ENCODE measurements around the gene HS3ST4. TPM values are rescaled to one million over a fixed set of nuclear protein-coding genes. Genes with fewer than 3 reads are reported as not detected.

HS3ST4 gene
- total RNA-seq, 4 donors from 2014 or later: 0.49 to 1.4 (median 0.64) TPM; not detected in 1

DNA sequence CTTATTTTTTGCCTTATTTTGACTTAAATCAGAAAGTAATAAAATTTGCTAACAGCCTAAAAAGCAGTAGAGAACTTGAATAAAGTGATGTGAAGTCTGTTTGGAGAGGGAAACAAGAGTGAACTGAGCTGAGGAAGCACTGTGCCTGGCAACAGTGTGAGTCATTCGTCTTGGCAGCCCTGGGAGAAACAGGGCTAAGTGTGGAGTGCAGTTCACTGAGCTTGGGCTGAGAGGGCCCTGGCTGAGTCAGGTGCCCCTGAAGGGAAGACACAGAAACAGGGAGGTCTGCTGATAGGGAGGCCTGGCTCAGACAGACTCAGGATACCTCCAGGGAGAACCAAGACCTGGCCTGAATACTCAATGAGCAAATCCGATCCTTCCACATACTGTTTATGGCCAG lies 132.1 kb downstream of the HS3ST4 start:
- no peaks in the 10 kb centered on the region for H3K36me3 ChIP-seq
- 71% methylated on average over 2 of the region's 2 CpGs for WGBS
- no peaks in the 10 kb centered on the region for H3K4me1 ChIP-seq
- no peaks in the 10 kb centered on the region for H3K9me3 ChIP-seq
- H3K4me3 ChIP-seq: no peak overlapping the region
- DNase-seq (ENCODE audit: low spot score in 2 of 2): no peak
- no peak overlapping the region for H3K27ac ChIP-seq
- H3K27me3 ChIP-seq: no peaks in the 10 kb centered on the region
- no peak for TF ChIP-seq POLR2AphosphoS5 (IDR thresholded peaks at IDR 0.05)
- TF ChIP-seq POLR2A (IDR thresholded peaks at IDR 0.05): no peak
- TF ChIP-seq, protein P1, sequence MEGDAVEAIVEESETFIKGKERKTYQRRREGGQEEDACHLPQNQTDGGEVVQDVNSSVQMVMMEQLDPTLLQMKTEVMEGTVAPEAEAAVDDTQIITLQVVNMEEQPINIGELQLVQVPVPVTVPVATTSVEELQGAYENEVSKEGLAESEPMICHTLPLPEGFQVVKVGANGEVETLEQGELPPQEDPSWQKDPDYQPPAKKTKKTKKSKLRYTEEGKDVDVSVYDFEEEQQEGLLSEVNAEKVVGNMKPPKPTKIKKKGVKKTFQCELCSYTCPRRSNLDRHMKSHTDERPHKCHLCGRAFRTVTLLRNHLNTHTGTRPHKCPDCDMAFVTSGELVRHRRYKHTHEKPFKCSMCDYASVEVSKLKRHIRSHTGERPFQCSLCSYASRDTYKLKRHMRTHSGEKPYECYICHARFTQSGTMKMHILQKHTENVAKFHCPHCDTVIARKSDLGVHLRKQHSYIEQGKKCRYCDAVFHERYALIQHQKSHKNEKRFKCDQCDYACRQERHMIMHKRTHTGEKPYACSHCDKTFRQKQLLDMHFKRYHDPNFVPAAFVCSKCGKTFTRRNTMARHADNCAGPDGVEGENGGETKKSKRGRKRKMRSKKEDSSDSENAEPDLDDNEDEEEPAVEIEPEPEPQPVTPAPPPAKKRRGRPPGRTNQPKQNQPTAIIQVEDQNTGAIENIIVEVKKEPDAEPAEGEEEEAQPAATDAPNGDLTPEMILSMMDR (IDR thresholded peaks at IDR 0.05): no peak
- TF ChIP-seq EP300 (IDR thresholded peaks at IDR 0.05): no peak

DNA sequence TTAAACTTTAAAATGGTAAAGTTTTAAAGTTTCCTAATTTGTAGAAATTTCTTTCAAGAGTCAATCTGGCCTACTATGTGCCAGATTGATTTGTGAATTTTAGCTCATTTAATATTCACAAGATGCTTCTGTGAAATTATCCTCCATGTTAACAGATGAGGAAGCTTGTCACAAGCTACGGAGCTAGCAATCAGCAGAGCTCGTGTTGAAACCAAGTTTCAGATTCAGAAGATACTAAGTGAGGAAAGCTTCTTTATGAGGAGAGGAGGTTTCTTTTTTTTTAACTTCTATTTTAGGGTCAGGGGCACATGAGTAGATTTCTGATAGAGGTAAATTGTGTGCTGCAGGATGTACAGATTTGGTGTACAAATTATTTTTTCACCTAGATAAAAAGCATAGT lies 135.9 kb downstream of the HS3ST4 start:
- TF ChIP-seq POLR2A (IDR thresholded peaks at IDR 0.05) (no peak), POLR2AphosphoS5 (IDR thresholded peaks at IDR 0.05) (no peak), EP300 (IDR thresholded peaks at IDR 0.05) (no peak)
- TF ChIP-seq, protein P1 (IDR thresholded peaks at IDR 0.05): no peak
- H3K27me3 ChIP-seq: peaks cover 3% of the 10 kb centered on the region
- no peak for DNase-seq (ENCODE audit: low spot score in 2 of 2)
- 59% methylated on average over 2 of the region's 2 CpGs for WGBS
- no peaks in the 10 kb centered on the region for H3K4me1 ChIP-seq
- H3K27ac ChIP-seq: no peak overlapping the region
- H3K9me3 ChIP-seq: no peaks in the 10 kb centered on the region
- H3K4me3 ChIP-seq: no peak overlapping the region
- H3K36me3 ChIP-seq: no peaks in the 10 kb centered on the region

DNA sequence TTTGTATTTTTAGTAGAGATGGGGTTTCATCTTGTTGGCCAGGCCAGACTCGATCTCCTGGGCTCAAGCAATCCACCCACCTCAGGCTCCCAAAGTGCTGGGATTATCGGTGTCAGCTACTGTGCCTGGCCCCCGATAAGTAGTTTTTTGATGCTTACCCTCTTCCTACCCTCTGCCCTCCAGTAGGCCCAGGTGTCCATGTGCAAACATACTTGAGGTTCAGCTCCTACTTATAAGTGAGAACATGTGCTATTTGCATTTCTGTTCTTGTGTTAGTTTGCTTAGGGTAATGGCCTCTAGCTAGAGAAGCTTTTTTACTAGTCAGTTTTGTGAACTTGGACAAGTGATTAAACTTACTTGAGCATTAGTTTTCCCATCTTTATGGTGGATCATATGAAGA lies 136.8 kb downstream of the HS3ST4 start:
- Histone ChIP-seq H3K27me3 (peaks cover 3% of the 10 kb centered on the region), H3K36me3 (no peaks in the 10 kb centered on the region), H3K4me1 (no peaks in the 10 kb centered on the region), H3K9me3 (no peaks in the 10 kb centered on the region), H3K4me3 (no peak overlapping the region), H3K27ac (no peak overlapping the region)
- DNase-seq (ENCODE audit: low spot score in 2 of 2): no peak
- TF ChIP-seq, protein P1 (IDR thresholded peaks at IDR 0.05): no peak
- TF ChIP-seq POLR2AphosphoS5 (IDR thresholded peaks at IDR 0.05): no peak
- no peak for TF ChIP-seq EP300 (IDR thresholded peaks at IDR 0.05)
- TF ChIP-seq POLR2A (IDR thresholded peaks at IDR 0.05): no peak
- 88% methylated on average over 3 of the region's 3 CpGs for WGBS

DNA sequence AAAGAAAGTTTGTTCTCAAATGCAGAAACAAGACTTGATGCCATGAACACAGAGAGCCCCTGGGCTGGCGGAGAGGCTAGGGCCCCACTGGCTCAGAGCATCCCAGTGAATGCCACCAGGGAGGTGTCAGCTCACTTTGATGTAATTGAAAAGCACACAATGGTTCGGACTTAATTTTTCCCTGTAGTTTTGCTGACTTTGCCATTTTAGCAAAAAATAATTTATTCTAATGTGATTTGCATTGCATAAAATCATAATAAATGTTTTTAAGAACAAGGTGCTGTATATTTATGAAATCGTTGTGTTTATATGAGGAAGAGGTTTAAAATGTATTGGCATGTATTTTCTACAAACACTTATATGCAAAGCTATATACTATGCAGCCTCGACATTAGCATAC lies 140.5 kb downstream of the HS3ST4 start:
- WGBS: 78% methylated on average over 4 of the region's 4 CpGs
- no peak for DNase-seq (ENCODE audit: low spot score in 2 of 2)
- H3K9me3 ChIP-seq: no peaks in the 10 kb centered on the region
- TF ChIP-seq POLR2AphosphoS5 (IDR thresholded peaks at IDR 0.05) (no peak), POLR2A (IDR thresholded peaks at IDR 0.05) (no peak), EP300 (IDR thresholded peaks at IDR 0.05) (no peak)
- TF ChIP-seq, protein P1 (IDR thresholded peaks at IDR 0.05): no peak
- peaks cover 11% of the 10 kb centered on the region for H3K27me3 ChIP-seq
- H3K27ac ChIP-seq: no peak overlapping the region
- no peak overlapping the region for H3K4me3 ChIP-seq
- H3K4me1 ChIP-seq: no peaks in the 10 kb centered on the region
- H3K36me3 ChIP-seq: no peaks in the 10 kb centered on the region

DNA sequence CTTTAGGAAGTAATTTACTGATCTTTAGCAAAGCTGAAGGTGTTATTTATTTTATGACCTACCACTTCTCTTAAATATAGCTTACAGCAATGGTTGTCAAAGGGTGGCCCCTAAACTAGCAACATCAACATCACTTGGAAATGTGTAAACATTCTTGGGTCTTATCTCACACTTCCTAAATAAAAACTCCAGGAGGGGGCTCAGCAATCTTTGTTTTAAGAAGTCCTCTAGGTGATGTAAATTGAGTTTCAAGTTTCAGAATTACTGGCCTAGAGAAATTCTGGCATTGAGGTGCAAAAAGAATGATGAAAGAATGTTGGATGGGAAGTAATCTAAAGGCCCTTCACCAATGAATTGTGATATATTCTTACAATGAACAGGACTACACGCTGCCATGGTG lies 142.3 kb downstream of the HS3ST4 start:
- WGBS: 64% methylated on average over 1 of the region's 1 CpG
- Histone ChIP-seq H3K36me3 (no peaks in the 10 kb centered on the region), H3K27ac (no peak overlapping the region), H3K4me3 (no peak overlapping the region), H3K9me3 (no peaks in the 10 kb centered on the region), H3K27me3 (peaks cover 17% of the 10 kb centered on the region), H3K4me1 (no peaks in the 10 kb centered on the region)
- no peak for TF ChIP-seq POLR2AphosphoS5 (IDR thresholded peaks at IDR 0.05)
- no peak for DNase-seq (ENCODE audit: low spot score in 2 of 2)

DNA sequence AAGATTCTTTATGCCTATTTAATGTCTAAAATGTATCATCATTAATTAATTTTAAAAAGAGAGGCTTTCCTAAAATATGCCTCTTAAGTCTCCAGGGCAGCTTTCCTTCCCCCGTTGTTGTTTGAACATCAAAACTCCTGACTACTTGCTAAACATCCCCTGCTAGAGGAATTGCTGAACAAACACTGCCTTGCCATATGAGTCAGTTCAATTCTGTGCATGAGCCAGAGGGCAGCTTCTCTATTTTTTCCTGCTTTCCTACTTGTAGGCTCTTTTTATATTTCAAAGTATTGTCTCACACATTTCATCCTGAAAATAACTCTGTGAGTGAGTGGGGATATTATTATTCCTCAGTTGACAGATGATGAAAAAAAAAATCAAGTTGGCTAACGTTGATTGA lies 143.4 kb downstream of the HS3ST4 start:
- no peak for TF ChIP-seq EP300 (IDR thresholded peaks at IDR 0.05)
- TF ChIP-seq, protein P1 (IDR thresholded peaks at IDR 0.05): no peak
- TF ChIP-seq POLR2A (IDR thresholded peaks at IDR 0.05): no peak
- no peak for TF ChIP-seq POLR2AphosphoS5 (IDR thresholded peaks at IDR 0.05)
- Histone ChIP-seq H3K27ac (no peak overlapping the region), H3K36me3 (no peaks in the 10 kb centered on the region), H3K27me3 (peaks cover 17% of the 10 kb centered on the region), H3K9me3 (no peaks in the 10 kb centered on the region), H3K4me3 (no peak overlapping the region), H3K4me1 (no peaks in the 10 kb centered on the region)
- WGBS: 40% methylated on average over 2 of the region's 2 CpGs
- DNase-seq (ENCODE audit: low spot score in 2 of 2): no peak

Measured in suprapubic skin (tissue), 4 donors.